Ovary (tissue), 9 donors: Measurements from ENCODE around the gene MAP6D1. TPM values are rescaled to one million over a fixed set of nuclear protein-coding genes. Genes with fewer than 3 reads are reported as not detected.

ENCODE experiments used
- DNase-seq, 5 donors: peaks; one replicate each; pipeline ENCODE4 v3.0.0-alpha.2; 2019 to 2020
- H3K27ac ChIP-seq, 2 donors: fragments of 200-600 bp; one replicate each; pipeline versions ENCODE4 v1.5.1 to v1.8.0; 2019 to 2022
- H3K27me3 ChIP-seq: fragments of 200-600 bp; one replicate; pipeline ENCODE4 v1.8.0; 2022
- H3K36me3 ChIP-seq: fragments of 200-600 bp; sonication (generic); one replicate; pipeline ENCODE4 v1.5.1; 2019
- H3K4me1 ChIP-seq: one replicate; pipeline ENCODE4 v1.8.1; 2013; ENCODE audit warnings: mild to moderate bottlenecking, moderate library complexity; ENCODE audit not compliant: insufficient read depth
- H3K4me3 ChIP-seq: fragments of 200-600 bp; sonication (generic); one replicate; pipeline ENCODE4 v1.5.1; 2017
- H3K9me3 ChIP-seq, 2 donors: fragments of 200-600 bp in 1 of 2; sonication (generic) in 1 of 2; one replicate each; pipeline versions ENCODE4 v1.5.1 to v1.8.1; 2013 to 2019; ENCODE audit warnings: mild to moderate bottlenecking in 1 of 2, moderate library complexity in 1 of 2
- EP300 ChIP-seq: sonication (generic); formaldehyde crosslinking; IDR thresholded peaks from one replicate; pipeline ENCODE4 v1.6.1; 2017; ENCODE audit warnings: antibody characterized with exemption
- POLR2A ChIP-seq: fragments of 450-650 bp; IDR thresholded peaks from one replicate; pipeline ENCODE4 v1.6.1; 2017; ENCODE audit warnings: antibody characterized with exemption, mild to moderate bottlenecking, moderate library complexity
- WGBS, 3 donors: extraction: QIAGEN DNeasy Blood & Tissue Kit in 1 of 3; methylation state at CpG; one replicate each; pipeline versions ENCODE4 v1.1.5 to v1.1.7; 2013 to 2017; 5-methylcytosine and 5-hydroxymethylcytosine counted together
- intact Hi-C, 4 donors: fragments of 100-400 bp; cut with DNase I; formaldehyde crosslinking; loops; one replicate each; pipeline versions ENCODE4 v1.11.0 to v1.15.1; 2022 to 2023
- polyA plus RNA-seq, 2 donors: library from polyadenylated mRNA; stranded (reverse); fragments of 200-250 nt in 1 of 2; fragments of 350-450 nt in 1 of 2; fragmentation: Illumina TruSeq in 1 of 2; extraction: RNeasy Lipid Tissue Mini Kit (QIAGEN cat#74804) in 1 of 2; gene quantifications; one replicate each; pipeline ENCODE4 v1.2.3, GENCODE V29; 2013 to 2014
- total RNA-seq, 7 donors: library from RNA; depleted of rRNA in 2 of 7; stranded (reverse); fragments of >200 nt in 2 of 7; fragmentation: NEBNext Ultra II Directional in 3 of 7; extraction: Animal tissue kit (Norgen Biotek cat#: 25700) in 3 of 7; gene quantifications; one replicate each; pipeline versions ENCODE4 v1.1.0 to v1.2.4, GENCODE V29; 2016 to 2023
- TF ChIP-seq, protein P1 (sequence below), 3 donors: fragments of 450-650 bp in 2 of 3; fragments of 200-600 bp in 1 of 3; IDR thresholded peaks; one replicate each; pipeline versions ENCODE4 v1.5.1 to v1.8.0; 2016 to 2022; ENCODE audit warnings: antibody characterized with exemption in 3 of 3, mild to moderate bottlenecking in 1 of 3
- donor health status: DM: no; HTN: no; CAD: no; lungs with moderate emphysema.
- donor health status: DM: no; HTN: no; CAD: no.
- donor health status: Bipolar disorder and iron deficiency.
- donor health status: DM: yes; HTN: yes; CAD: no.
- donor health status: DM: no; HTN: no; CAD: no.
- donor health status: DM: yes; HTN: yes; CAD: no.

MAP6D1 gene
- total and polyA plus RNA-seq, 9 donors = 0.47 to 3.1 (median 1.2) TPM

DNA sequence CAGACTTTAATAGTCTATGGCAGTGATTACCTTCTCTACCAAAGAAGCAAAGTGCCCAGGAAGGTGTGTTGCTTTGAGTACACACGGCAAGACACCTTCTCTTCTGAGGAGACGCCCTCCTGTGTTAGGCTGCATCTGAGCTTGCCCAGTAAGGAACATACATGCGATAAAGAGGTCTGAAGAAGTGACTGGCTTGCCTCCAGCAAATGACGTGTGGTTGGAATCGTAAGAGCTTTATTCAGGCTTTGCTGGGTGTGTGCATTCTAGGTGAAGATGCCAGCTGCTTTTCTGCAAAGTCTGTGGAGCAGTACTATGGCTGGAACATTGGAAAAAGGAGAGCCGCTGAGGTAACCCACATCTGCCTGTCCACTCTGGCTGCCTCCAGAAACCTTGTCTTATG, 22.4 kb downstream of the MAP6D1 start:
- no peaks in the 10 kb centered on the region for H3K27me3 ChIP-seq
- intact Hi-C loops = no loop called here
- no peaks in the 10 kb centered on the region for H3K9me3 ChIP-seq
- H3K4me1 ChIP-seq = no peaks in the 10 kb centered on the region
- no peak overlapping the region for H3K4me3 ChIP-seq
- H3K36me3 ChIP-seq = no peaks in the 10 kb centered on the region
- 74 to 83% (median 77%) methylated on average over 6 of the region's 6 CpGs for WGBS, 3 donors
- no peak for TF ChIP-seq EP300
- TF ChIP-seq, protein P1, sequence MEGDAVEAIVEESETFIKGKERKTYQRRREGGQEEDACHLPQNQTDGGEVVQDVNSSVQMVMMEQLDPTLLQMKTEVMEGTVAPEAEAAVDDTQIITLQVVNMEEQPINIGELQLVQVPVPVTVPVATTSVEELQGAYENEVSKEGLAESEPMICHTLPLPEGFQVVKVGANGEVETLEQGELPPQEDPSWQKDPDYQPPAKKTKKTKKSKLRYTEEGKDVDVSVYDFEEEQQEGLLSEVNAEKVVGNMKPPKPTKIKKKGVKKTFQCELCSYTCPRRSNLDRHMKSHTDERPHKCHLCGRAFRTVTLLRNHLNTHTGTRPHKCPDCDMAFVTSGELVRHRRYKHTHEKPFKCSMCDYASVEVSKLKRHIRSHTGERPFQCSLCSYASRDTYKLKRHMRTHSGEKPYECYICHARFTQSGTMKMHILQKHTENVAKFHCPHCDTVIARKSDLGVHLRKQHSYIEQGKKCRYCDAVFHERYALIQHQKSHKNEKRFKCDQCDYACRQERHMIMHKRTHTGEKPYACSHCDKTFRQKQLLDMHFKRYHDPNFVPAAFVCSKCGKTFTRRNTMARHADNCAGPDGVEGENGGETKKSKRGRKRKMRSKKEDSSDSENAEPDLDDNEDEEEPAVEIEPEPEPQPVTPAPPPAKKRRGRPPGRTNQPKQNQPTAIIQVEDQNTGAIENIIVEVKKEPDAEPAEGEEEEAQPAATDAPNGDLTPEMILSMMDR (IDR thresholded peaks at IDR 0.05) = no peak
- no peak for TF ChIP-seq POLR2A
- no peak overlapping the region for H3K27ac ChIP-seq
- no peak for DNase-seq

- intact Hi-C loops = no loop called here
- no peak for DNase-seq
- Histone ChIP-seq H3K27ac (no peak overlapping the region), H3K4me1 (no peaks in the 10 kb centered on the region), H3K27me3 (no peaks in the 10 kb centered on the region), H3K4me3 (no peak overlapping the region), H3K9me3 (no peaks in the 10 kb centered on the region), H3K36me3 (no peaks in the 10 kb centered on the region)
- WGBS, 3 donors = 74 to 88% (median 80%) methylated on average over 5 of the region's 5 CpGs
- TF ChIP-seq, protein P1 (IDR thresholded peaks at IDR 0.05) = no peak
- TF ChIP-seq POLR2A (no peak), EP300 (no peak)
Measured at GRCh38 chr3:183801601-183802000, 23.8 kb downstream of the MAP6D1 start.

DNA sequence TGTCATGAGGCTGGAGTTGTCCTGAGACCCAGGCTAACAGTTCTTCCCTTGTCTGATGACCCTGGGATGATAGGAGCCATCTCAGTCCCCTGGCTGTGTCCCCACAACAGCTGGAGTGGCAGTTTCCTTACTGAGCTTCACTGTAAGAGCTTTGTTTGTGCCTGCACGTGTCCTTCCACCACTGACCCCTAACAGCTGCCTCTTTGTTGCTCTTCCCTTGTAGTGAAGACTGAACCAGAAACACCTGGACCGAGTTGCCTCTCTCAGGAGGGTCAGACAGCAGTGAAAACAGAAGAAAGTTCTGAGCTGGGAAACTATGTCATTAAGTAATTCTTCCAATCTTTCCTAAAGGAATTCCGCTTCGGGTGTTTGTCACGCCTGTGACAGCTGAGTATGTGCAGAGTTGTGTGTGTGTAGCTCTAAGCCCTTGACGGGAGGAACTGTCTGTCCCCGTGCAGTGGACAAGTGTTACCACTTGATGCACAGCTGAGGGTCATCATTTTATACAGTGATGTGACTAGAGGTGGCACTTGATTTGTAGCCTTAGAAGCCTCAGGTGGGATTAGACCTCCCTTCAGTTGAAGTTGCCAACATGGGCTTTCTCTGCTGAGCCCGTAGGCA, 25.0 kb downstream of the MAP6D1 start:
- 47 to 69% (median 50%) methylated on average over 8 of the region's 8 CpGs for WGBS, 3 donors

DNA sequence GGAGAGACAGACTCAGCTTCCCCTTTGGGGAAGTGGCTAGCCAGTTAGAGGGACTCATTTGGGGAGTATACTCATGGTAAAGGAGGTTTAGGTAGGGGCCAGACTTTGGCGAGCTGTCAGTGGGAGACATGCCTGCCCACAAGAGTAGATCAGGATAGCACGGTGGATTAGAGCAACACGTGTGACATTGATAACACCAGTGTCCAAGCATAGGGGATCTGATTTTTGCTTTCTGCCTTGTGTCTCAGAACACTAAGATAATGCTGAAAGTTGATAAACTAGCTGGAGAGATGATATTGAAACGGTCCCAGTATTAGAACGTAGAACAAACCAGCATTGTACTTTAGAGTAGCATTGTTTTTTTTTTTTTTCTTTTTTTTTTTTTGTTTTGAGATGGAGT, 25.9 kb downstream of the MAP6D1 start:
- DNase-seq = no peak
- Histone ChIP-seq H3K4me3 (no peak overlapping the region), H3K27me3 (no peaks in the 10 kb centered on the region), H3K4me1 (no peaks in the 10 kb centered on the region), H3K36me3 (no peaks in the 10 kb centered on the region), H3K27ac (no peak overlapping the region), H3K9me3 (no peaks in the 10 kb centered on the region)
- intact Hi-C loops = no loop called here
- 76 to 90% (median 87%) methylated on average over 5 of the region's 5 CpGs for WGBS, 3 donors
- TF ChIP-seq POLR2A = no peak
- TF ChIP-seq, protein P1 (IDR thresholded peaks at IDR 0.05) = no peak

More for the DNA sequence above, 25.0 kb downstream of the MAP6D1 start:
- H3K27ac ChIP-seq = no peak overlapping the region
- no peaks in the 10 kb centered on the region for H3K36me3 ChIP-seq
- no peak for DNase-seq
- H3K4me3 ChIP-seq = no peak overlapping the region
- intact Hi-C loops = no loop called here
- TF ChIP-seq EP300 = no peak
- TF ChIP-seq, protein P1 (IDR thresholded peaks at IDR 0.05) = no peak
- no peak for TF ChIP-seq POLR2A
- no peaks in the 10 kb centered on the region for H3K27me3 ChIP-seq
- H3K9me3 ChIP-seq = no peaks in the 10 kb centered on the region
- no peaks in the 10 kb centered on the region for H3K4me1 ChIP-seq
